ENCODE results near the gene PATL1. TPM values are rescaled to one million over a fixed set of nuclear protein-coding genes. Genes with fewer than 3 reads are reported as not detected.
A peak's percentile ranks its signal among the peaks of the same experiment; 100 is the strongest.

Gene PATL1
- total RNA-seq, 1 experiment from 2014 or later = 55.0 TPM

DNA sequence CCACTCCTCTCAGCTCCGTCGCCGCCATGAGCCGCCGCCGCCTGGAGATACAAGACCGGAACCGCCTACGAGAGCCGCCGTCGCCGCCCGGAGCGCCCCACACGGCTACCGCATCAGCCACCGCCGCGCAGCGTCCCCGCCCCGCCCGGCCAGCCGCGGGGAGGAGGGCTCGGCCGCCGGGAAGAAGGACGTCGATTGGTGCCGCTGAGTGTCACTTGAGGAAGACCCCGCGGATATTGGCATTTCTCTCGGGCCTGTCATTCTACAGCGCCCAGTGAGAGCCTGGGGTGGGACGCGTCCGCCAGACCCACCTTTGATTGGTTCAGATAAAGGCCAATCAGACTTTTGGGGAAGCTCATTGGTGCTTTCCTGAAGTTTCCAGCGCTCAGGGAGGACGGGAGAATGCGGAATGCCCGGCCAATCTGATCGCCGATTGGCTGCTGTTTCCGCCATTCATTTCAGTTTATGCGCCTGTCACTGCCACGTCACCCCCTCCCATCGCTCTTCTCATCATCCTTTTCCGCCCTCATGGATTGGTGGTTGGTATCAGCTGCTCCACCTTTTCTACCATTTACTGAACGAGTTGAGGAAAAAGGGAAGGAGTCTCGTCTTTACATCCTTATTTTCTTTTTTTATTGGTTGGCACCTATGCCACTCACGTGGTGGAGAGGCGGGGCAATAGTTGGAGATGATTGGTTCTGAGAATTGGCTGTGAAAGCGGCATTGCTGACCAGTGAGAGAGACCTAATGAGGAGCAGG, 53.0 kb downstream of the PATL1 start, which contains the start of gene OSBP:
TSS of gene OSBP (minus strand) at position 138 of the 759 bp plus-strand sequence. CDS start at position 28, 110 bp downstream.
- no peaks in the 10 kb centered on the region for H3K9me3 ChIP-seq (ENCODE audit: insufficient read depth, low read depth)
- peak; percentile 99 to 100 for DNase-seq
- no peaks in the 10 kb centered on the region for H3K27me3 ChIP-seq (ENCODE audit: insufficient read depth, low read depth)
- TF ChIP-seq, protein P1, sequence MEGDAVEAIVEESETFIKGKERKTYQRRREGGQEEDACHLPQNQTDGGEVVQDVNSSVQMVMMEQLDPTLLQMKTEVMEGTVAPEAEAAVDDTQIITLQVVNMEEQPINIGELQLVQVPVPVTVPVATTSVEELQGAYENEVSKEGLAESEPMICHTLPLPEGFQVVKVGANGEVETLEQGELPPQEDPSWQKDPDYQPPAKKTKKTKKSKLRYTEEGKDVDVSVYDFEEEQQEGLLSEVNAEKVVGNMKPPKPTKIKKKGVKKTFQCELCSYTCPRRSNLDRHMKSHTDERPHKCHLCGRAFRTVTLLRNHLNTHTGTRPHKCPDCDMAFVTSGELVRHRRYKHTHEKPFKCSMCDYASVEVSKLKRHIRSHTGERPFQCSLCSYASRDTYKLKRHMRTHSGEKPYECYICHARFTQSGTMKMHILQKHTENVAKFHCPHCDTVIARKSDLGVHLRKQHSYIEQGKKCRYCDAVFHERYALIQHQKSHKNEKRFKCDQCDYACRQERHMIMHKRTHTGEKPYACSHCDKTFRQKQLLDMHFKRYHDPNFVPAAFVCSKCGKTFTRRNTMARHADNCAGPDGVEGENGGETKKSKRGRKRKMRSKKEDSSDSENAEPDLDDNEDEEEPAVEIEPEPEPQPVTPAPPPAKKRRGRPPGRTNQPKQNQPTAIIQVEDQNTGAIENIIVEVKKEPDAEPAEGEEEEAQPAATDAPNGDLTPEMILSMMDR (conservative IDR thresholded peaks at IDR 0.05) = no peak
- no peak for TF ChIP-seq EZH2 (IDR thresholded peaks at IDR 0.05; ENCODE audit: low read depth)
- H3K4me2 ChIP-seq = peak within 1 kb of the TSS; percentile 98
- POLR2A ChIA-PET (ENCODE audit: unreplicated experiment) = interaction anchor here (0.6 to 1.1 kb wide), 5 partner anchors 53 to 141 kb away, joined by 4 to 30 read pairs (median 10); partner anchors contain the start of gene PATL1
- no TSS peak for BruUV-seq (replicated peaks)
- H3K79me2 ChIP-seq (ENCODE audit: low read depth) = peaks cover 42% of the 10 kb centered on the region
- peaks cover 25% of the 10 kb centered on the region; the same call in 1 of the 2 replicates for H3K36me3 ChIP-seq (ENCODE audit: low read depth)
- no peaks in the 10 kb centered on the region for H3K9me2 ChIP-seq (ENCODE audit: insufficient read depth)
- CTCF ChIA-PET = interaction anchor here (0.6 to 0.7 kb wide), 2 partner anchors 53 to 189 kb away, joined by 5 to 12 read pairs; partner anchors contain the start of gene PATL1
- intact Hi-C loops (cut with micrococcal nuclease; ENCODE audit: unreplicated experiment) = loop anchor here (1.0 to 2.0 kb wide), 4 partner anchors 52 to 139 kb away; partner anchors contain the start of gene STX3
- peaks cover 42% of the 10 kb centered on the region for H4K20me1 ChIP-seq (ENCODE audit: insufficient read depth)
- H3F3A ChIP-seq (ENCODE audit: insufficient read depth, low read depth) = peaks cover 3% of the 10 kb centered on the region; the same call in 1 of the 2 replicates
- H3K4me3 ChIP-seq = peak within 1 kb of the TSS; percentile 71
- H3K4me1 ChIP-seq (replicated peaks; ENCODE audit: insufficient read depth) = peaks cover 37% of the 10 kb centered on the region
- peak within 1 kb of the TSS; percentile 96 for H2AFZ ChIP-seq
- H3K27ac ChIP-seq = peak within 1 kb of the TSS; percentile 67

DNA sequence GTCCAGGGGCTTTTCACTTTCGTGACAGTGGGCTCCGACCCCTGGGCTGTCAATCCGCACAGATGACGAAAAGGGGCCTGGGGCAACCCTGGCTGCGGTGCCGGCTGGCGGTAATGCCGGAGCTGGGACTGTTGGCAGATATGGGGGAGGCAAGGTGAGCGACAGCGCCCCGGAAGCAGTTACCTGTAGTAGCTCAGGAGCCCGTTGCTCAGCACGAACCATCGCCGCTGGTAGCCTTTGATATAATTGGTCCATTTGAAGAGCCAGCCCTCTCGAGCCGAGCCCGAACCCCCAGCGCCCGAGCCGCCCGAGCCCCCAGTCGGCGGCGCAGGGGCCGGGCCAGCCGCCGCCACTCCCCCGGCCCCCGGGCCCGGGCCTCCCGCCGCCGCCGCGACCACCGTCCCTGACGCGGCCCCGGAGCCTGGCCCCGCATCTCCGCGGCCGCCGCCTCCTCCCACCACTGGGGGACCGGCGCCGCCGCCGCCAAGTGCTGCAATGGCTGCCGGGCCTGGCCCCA, 53.7 kb downstream of the PATL1 start:
- Histone ChIP-seq H3K27ac (peak overlapping the region; percentile 47), H3K4me2 (peak overlapping the region; percentile 98), H3K27me3 (ENCODE audit: insufficient read depth, low read depth) (no peaks in the 10 kb centered on the region), H4K20me1 (ENCODE audit: insufficient read depth) (peaks cover 49% of the 10 kb centered on the region), H3K79me2 (ENCODE audit: low read depth) (peaks cover 42% of the 10 kb centered on the region), H3K4me3 (peak overlapping the region; percentile 71), H2AFZ (peak overlapping the region; percentile 66; the same call in 1 of the 2 replicates), H3K36me3 (ENCODE audit: low read depth) (peaks cover 29% of the 10 kb centered on the region), H3K9me3 (ENCODE audit: insufficient read depth, low read depth) (no peaks in the 10 kb centered on the region), H3K9me2 (ENCODE audit: insufficient read depth) (no peaks in the 10 kb centered on the region), H3F3A (ENCODE audit: insufficient read depth, low read depth) (peaks cover 3% of the 10 kb centered on the region; the same call in 1 of the 2 replicates), H3K4me1 (replicated peaks; ENCODE audit: insufficient read depth) (peaks cover 37% of the 10 kb centered on the region)
- TF ChIP-seq, protein P1 (conservative IDR thresholded peaks at IDR 0.05) = no peak
- no peak for TF ChIP-seq EZH2 (IDR thresholded peaks at IDR 0.05; ENCODE audit: low read depth)
- ChIA-PET POLR2A (ENCODE audit: unreplicated experiment) (interaction anchor here (0.6 to 1.1 kb wide), 3 partner anchors 54 to 1298 kb away, joined by 5 to 30 read pairs (median 12); partner anchors contain the start of gene PATL1), CTCF (no interaction called here)
- intact Hi-C loops (cut with micrococcal nuclease; ENCODE audit: unreplicated experiment) = loop anchor here (2.0 kb wide), 1 partner anchor 140 kb away; the partner anchor contains the start of gene STX3
- BruUV-seq (replicated peaks) = no TSS peak
- DNase-seq = peak; percentile 52 to 59

Data from PC-9 (cell line).